ENCODE results near the gene TULP4.
"Not testable (repeated sequence)": the region's sequence is repeated elsewhere in the genome, so short reads cannot be mapped to it uniquely, and the experiment has no call there.

The TULP4 gene

DNA sequence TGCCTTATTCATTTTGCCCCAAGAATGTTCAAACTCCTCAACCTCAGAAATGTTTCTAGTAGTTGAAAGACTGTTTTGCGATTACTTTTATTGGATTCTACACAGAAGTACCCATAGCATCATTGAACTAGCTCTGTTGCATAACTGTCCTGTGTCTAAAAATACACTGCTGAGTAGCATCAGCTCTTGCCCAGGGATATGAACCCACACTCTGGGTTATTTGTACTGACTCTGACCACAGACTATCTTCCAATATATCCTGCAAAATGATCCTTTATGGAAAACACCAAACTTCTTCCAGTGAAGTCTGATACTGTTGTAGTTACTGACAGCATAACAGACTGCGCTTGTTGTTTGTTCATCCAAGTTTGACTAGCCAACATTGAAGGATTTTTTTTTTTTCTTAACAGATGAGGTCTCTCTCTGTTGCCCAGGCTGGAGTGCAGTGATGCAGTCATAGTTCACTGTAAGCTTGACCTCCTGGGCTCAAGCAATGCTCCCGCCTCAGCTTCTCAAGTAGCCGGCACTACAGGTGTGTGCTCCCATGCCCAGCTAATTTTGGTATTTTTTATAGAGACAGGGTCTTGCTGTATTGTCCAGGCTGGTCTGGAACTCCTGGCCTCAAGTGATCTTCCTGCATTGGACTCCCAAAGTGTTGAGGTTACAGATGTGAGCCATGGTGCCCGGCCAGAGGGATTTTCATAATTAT, 49.9 kb downstream of the TULP4 start:
- no peak for DNase-seq

DNA sequence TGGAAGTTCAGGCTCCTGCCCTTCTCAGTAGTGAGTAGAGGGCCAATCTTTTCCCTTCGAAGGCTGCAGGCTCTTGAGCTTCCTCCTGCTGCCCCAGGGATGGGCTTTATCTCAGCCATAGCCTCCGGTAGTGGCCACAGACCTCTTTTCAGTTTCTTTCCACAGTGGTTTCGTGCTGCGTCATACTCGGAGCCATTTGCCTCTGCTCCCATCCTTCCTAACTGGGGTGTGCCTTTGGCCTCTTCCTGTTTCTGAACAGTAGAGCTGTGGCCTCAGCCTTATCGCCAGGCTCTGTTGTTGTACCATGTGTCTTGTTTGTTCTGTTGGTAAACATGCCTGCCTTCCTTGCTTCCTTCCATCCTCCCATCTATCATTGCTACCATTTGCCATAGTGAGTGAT, 54.1 kb downstream of the TULP4 start:
- DNase-seq: no peak

DNA sequence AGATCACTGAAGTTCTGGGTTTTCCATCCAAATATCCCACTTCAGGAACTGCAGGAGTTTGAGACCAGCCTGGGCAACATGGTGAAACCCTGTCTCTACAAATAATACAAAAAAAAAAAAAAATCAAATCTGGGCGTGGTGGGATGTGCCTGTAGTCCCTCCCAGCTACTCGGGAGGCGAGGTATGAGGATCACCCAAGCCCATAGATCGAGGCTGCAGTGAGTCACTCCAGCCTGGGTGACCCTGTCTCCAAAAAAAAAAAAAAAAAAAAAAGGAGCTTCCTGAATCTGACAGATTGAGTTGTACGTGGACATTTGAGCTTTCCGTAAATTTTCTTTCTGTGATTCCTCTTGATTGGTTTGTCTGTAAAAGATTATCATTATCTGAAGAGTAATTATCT, 55.6 kb downstream of the TULP4 start:
- no peak for DNase-seq

DNA sequence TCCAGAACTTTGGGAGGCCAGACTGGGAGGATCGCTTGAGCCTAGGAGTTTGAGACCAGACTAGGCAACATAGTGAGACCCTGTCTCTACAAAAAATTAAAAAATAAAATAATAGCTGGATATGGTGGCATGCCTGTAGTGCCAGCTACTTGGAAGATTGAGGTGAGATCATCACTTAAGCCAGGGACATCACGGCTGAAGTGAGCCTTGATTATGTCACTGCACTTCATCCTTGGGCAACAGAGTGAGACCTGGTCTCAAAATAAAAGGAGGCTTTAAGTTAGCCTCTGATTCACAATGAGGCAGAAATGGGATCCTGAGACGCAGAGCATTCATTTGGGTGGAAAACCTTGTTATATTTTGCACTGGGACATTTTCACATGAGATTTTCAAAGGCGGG, 57.0 kb downstream of the TULP4 start:
- DNase-seq: no peak

DNA sequence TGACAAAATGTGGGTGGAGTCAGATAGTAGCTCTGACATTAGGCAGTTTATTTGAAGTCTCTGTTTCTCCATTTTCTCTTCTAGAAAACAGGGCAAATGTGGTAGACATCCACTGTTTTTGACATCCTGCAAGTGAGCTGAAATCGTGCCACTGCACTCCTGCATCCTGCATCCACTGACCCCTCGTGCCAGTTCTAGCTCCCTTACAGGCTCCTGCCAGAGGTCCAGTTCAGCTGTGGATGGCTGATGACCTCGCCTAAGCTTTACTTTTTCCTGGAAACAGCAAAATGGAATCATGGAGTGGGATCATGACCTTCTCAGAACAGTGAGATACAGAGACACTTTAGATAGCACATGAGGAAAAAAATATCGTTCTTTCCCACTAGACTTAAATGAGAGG, 58.5 kb downstream of the TULP4 start:
- no peak for DNase-seq

DNA sequence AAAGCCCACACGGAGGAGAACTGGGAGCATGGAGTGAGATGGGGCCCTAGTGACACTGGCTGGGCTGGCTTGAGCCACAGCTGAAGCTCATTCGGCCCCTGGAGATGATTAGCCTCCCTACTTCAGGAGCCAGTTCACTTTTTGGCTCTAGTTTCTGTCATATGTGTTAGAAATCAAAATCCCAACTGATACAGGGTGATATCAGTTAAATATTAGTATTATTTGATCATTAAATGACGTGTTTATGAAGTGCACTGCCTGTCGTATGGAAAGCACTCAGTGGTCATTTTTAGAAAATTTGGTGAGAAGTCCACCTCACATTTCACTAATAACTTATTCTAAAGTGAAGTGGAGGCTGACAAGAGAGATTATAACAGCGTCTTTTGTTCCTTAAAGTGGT, 59.0 kb downstream of the TULP4 start:
- no peak for DNase-seq

DNA sequence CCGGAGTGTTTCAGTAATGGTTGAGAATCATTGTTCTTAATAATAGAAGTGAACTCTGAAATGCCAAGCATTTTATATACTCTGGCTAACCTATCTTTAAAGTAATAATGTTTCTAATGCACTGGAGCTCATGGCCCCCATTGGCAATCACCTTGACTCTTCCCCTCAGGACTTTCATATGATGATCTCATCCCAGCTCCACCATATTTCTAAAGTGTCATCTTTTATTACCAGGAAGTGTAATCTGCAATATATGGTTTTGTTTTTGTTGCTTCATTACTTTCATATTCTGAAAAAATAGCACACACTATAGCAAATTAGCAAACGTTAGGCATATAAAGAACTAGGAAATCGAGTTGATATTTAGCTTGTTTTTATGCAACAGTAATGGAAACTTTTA, 60.3 kb downstream of the TULP4 start:
- no peak for DNase-seq

DNA sequence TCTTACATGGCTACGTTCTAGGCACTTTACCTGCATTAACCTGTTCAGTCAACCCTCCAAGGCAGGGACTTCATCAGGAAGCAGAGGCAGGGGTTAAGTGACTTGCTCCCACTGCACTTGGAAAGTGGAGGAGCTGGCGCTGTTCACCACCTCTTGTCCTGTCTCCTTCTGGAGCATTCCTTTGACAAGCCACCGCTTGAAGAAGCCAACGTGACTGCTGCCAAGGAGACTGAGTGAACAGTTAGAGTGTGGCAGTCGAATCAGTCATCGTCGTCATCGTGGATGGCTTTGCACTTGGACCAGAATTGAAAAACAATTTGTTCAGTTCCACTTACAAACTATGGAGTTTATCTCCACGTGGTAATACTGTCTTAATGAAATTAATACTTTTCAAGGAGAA, 60.9 kb downstream of the TULP4 start:
- DNase-seq: no peak

DNA sequence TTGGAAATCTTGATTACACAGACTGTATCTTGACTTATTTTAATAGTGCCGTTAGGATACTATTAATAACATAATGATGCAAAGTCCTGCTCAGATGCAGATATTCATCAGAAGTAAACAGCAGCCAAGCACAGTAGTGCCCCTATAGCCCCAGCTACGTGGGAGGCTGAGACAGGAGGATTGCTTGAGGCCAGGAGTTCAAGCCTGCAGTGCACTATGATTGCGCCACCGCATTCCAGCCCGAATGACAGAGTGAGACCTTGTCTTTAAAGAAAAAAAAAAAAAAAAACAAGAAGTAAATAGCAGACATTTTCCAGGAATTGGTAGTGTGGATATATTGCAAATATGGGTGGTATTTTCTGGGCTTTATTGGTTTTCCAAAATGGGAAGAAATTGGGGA, 61.8 kb downstream of the TULP4 start:
- no peak for DNase-seq

DNA sequence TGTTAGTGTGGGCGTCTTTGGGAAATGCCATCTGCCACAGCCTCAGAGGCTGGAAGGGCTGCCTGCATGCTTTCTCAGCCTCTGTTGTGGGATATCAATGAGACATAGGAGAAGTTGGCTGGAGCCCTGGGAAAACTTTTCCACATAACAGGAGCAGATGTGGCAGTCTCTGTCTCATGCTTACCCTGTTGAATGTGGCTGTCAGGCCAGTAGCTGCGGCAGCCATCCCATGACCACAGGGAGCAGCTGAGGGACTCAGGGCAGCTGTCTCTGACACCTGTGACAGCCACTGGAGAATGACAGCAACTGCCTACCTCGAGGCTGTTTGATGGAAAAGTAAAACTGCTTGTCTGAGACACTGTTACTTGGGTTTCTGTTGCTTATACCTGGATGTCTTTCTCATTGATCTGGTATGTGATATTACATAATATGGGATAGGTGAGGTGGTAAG, 64.4 kb downstream of the TULP4 start:
- DNase-seq: no peak

DNA sequence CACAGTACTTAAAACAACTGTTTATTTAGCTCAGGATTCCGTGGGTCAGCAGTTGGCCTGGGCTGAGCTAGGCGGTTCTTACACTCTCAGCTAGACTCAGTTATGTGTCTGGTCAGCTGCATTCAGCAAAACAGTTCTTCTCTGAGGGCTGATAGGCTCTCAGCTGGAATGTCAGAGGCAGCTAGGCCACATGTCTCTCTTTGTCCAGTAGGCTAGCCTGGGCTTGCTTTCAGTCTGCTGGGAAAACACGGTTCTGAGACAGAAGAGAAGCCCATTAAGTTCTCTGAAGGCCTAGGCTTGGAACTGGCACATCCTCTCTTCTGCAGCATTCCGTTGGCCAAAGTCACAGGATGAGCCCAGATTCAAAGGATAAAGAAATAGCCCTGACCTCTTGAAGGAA, 65.6 kb downstream of the TULP4 start:
- DNase-seq: no peak

DNA sequence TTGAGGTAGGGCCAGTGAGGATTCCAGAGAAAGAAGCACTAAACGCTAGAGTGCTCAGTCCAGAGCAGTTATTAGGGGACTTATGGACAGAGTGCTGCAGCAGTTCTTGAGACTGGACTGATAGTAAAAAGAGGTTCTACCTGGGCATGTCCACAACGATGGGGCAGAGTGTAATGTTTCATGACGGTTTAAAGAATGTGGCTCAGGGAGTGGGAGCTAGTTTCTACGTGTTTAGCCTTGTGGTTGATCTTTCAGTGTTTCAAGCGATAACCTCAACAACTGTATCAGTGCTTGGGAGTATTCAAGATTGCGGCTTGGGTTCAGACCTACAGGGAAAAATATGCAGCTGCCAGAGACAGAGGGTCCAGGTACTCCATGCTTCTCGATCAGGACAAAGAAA, 67.1 kb downstream of the TULP4 start:
- no peak for DNase-seq

DNA sequence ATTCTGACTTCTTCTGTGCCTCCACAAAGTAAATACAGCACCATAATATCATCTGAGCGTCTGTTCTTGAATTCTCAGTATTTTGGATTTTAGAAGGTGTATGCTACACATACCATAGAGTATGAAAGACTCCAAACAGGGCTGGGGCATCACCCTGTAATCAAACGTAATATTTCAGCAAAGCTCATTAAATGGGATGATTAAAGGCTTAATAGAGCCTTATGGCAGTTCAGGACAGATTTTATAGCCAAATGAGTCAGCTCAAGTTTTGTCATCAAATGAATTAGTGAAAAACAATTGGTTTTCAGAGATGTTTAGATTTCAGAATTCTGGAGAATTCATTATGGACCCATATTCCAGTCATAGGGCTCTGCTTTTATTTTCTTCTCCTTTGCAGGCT, 68.9 kb downstream of the TULP4 start:
- DNase-seq: no peak

DNA sequence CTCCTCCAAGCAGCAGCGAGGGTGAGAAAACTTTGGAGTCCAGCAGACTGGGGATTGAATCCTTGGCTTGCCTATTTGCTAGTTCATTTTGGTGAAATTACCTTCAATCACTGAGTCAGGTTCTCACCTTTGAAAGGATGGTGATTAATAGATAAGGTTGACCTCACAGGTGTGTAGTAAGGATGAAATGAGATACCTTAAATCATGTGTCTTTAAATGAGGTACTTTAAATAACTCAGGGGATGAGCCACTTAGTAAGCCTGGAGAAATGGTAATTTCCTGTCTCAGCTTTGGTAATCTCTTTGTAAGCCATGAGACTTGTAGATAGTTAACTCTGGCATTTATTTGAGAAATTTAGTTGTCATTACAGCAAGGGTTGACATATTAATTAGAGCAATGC, 70.2 kb downstream of the TULP4 start:
- DNase-seq: no peak

DNA sequence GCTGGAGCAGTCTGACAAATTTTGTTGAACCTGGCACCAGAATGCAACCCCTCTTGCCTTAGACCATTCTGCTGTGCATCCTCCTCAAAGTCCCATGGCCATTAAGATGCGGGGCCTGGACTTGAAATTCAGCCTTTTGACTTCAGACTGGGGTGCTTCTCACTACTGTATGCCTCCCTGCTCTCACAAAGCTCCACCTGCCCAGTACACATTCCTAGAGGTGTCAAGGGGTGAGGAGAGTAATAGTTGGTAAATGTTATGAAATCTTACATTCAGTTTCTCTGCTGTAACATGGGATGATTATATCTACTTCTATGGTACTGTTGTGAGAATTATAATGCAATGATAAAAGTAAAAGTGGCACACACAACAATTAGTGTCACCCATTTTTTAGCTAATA, 70.8 kb downstream of the TULP4 start:
- DNase-seq: no peak

DNA sequence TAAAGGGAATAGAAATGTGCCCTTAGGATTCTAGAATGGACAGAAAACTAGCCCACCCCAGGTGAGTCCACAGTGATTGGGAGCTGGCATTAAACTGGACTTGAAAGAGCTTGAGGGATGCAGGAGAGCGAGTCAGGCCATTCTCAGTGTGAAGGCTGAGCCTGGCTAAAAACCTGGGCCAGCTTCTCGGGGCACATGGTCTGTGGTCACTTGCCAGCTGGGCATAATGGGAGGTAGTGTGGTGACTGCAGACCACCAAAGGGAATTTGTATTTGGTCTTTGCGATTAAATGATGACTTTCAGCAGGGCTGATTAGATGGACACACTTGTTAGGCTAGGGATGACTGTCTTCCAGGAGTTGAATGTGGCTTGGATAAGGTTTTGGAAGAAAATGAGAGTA, 71.3 kb downstream of the TULP4 start:
- DNase-seq: no peak

DNA sequence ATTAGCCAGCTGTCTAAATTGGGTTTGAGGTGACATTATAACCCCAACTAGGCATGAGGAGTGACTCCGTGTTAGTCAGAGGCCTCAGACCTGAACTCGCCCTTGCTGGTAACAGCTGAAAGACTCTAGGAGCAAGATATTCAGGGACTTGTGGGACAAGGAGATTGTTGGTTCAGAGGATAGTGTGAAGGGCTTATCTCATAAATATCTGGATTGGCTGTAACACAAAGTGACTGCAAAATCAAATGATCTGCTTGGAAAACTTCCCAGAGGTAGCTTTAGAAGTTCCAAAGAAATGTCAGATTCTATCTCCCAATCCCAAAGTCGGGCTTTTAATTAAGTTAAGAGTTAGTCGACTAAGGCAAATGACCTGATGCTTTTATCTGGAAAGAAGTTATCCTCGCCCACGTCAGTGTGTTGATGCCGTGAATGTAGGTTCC, 72.4 kb downstream of the TULP4 start:
- DNase-seq: no peak

DNA sequence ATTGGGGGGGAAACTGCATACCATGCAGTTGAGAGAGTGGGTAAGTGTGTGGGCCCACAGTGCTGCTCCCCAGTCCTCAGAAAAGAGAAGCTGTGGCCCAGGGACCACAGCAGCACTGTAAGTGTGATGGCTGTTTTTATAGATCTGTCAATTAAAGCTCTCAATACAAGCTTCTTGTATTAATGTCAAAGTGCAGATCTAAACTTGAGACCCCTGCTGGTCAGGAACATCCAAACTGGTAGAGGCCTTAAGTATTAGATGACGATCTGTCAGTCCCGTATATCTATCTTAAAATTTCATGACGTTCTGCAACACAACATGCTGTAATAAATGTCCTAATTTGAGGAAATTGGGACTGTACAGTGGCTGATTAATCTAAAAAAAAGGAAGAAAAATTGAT, 74.8 kb downstream of the TULP4 start:
- DNase-seq: no peak

DNA sequence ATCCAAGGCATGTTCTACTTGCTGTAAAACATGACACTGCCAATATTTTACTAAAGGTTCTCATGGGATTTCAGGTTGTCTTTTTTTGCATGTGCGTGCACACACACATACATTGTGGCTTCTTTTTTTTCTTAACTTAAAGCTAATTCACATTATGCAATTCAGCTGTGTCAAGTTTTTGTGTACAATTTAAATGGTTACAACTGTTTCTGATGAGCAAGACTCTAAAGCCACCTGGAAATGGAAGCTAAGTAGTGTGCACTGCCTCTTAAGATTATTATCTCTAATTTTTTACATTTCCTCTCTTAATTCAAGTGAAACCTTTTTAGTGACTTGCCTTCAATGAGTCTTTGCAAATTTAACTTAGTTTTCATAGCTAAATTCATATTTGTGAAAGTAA, 75.3 kb downstream of the TULP4 start:
- no peak for DNase-seq

DNA sequence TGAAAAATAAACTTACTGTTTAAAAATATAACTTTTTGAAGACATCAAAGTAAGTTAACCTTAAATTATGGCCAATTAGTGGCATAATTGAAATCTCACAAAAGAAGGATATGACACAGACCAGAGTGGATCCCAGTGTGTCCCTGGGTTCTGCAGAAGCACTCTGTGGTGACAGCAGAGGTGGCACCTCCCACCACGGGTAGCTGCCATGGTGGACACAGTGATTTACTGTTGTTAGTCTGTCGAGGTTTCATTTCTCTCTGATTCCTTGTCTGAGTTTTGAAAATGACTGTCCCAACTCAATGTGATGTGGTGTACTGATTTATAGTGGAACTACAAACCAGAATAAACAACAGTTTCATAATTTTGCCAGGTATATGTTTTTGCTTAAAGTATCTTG, 76.5 kb downstream of the TULP4 start:
- no peak for DNase-seq

DNA sequence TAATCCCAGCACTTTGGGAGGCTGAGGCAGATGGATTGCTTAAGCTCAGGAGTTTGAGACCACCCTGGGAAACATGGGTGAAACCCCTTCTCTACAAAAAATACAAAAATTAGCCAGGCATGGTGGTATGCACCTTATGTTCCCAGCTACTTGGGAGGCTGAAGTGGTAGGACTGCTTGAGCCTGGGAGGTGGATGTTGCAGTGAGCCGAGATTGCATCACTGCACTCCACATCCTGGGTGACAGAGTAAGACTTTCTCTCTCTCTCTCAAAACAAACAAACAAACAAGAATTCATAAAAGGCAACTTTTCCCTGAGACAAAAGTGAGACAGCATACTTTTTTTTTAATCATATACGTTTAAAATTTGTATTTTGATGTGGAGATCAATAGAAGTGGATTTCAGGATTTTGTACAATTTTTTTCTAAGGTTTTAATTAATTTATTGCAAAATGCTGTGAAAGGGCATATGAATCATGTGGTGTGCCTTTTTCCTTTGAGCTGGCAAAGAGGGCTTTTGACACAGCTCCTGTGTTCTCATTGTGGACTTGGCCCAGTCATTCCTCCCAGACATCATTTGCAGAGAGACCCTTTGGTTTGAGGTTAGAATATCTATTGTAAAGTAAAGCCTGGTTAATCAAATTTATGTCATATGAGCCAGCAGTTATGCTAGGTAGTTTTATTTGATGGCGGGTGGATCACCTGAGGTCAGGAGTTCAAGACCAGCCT, 77.1 kb downstream of the TULP4 start:
- peak in 1 of 2 experiments; percentile 9 for DNase-seq

DNA sequence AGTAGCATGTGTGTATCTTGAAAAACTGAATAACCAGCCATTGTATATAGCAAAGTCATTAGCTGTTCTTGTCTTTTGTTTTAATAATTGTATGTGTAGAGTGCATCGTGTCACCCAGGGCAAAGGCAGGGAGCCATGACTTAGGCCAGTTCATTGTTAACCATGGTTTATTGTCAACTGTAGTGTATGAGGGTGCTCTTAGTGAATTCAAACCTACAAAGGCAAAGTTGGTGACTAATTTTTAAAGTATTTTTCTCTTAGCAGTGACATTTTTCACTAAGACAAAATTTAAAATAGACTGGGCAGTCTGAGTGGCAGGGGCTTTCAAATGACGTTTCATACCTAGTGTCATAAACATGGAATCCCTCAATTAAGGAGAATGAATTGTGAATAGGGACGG, 79.0 kb downstream of the TULP4 start:
- DNase-seq: no peak

DNA sequence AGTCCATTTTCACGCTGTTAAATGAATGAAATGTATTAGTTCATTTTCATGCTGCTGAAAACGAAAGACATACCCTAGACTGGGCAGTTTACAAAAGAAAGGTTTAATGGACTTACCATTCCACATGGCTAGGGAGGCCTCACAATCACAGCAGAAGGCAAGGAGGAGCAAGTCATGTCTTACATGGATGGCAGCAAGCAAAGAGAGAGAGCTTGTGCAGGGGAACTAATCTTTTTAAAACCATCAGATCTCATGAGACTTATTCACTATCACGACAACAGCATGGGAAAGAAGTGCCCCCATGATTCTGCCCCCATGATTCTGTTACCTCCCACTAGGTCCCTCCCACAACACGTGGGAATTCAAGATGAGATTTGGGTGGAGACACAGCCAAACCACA, 79.7 kb downstream of the TULP4 start:
- not testable (repeated sequence) for DNase-seq

DNA sequence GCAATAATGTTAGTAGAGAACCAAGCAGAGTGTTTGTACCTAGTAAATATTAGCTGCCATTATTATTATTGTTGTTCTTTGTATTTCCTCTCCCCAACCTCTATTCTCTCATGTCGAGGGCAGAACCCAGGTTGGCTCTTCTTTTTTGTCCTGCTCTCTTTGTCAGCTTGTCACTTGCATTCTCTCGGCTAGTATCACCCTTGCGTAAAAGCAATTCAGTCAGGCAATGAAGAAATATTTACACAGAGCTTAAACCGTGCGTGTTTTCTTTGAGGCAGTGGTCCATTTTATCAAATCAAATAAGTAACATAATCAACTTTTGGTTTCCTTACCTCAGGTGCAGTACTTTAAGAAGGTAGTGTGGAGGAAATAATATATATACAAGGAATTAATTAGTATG, 83.9 kb downstream of the TULP4 start:
- DNase-seq: no peak

DNA sequence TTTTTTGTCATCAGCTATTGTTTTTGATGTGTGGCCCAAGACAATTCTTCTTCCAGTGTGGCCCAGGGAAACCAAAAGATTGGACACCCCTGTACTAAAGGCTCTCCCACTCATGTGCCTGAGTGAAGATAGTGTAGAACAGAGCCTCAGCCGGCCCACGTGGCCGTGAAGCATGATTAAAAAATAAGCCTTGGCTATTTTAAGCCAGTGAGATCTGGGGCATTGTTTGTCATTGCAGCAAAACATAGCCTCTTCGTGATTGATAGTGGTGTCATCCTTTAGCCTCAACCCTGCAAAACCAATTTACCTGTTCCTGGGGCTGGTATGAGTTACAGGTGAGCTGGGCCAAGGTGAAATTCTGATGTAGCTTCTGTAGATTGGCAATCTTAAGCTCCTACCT, 85.3 kb downstream of the TULP4 start:
- no peak for DNase-seq

Measured in SW 1271 (cell line).